ENCODE measurements around the gene VWA5B2. TPM values are rescaled to one million over a fixed set of nuclear protein-coding genes. Genes with fewer than 3 reads are reported as not detected.

VWA5B2 gene
- total RNA-seq, 1 experiment from 2014 or later, result 10.6 TPM

DNA sequence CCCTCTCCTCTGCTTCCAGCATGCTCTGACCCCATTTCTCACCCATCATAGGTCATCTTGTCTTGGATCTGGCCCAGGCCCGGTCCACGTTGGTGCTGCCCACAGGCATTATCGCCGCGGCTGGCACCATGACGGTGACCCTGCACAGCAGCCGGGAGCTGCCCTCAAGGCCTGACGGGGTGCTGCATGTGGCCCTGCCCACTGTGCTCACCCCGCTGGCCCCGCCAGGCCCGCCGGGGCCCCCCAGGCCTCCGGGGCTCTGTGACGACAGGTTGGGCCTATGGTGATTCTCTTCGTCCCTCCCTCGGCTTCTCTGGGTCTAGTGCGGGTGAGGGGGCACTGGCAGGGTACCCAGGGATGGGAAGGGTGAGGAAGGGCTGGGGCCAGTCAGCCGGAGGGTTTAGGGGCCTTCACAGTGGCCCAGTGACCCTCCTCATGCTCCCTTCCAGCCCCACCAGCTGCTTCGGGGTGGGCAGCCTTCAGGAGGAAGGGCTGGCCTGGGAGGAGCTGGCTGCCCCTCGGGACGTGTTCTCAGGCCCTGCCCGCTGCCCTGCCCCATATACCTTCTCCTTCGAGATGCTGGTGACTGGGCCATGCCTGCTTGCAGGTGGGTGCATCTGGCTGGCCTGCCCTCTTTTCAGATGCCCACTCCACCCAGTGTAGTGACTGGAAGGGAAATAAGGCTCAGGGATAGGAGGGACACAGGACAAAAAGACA, 3.9 kb downstream of the VWA5B2 start:
- TF ChIP-seq, protein P1, sequence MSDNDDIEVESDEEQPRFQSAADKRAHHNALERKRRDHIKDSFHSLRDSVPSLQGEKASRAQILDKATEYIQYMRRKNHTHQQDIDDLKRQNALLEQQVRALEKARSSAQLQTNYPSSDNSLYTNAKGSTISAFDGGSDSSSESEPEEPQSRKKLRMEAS (IDR thresholded peaks at IDR 0.05), result no peak
- TF ChIP-seq EZH2 (IDR thresholded peaks at IDR 0.05) (no peak), ZNF274 (IDR thresholded peaks at IDR 0.05; ENCODE audit: low read depth, low read length) (no peak), CEBPB (IDR thresholded peaks at IDR 0.05; ENCODE audit: low read depth) (no peak), JUND (IDR thresholded peaks at IDR 0.05) (no peak)
- TF ChIP-seq, protein P2, sequence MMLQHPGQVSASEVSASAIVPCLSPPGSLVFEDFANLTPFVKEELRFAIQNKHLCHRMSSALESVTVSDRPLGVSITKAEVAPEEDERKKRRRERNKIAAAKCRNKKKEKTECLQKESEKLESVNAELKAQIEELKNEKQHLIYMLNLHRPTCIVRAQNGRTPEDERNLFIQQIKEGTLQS (IDR thresholded peaks at IDR 0.05), result no peak
- Histone ChIP-seq H2AFZ (ENCODE audit: low read depth, low read length, poor library complexity, severe bottlenecking) (no peak overlapping the region), H4K20me1 (ENCODE audit: insufficient read depth) (no peaks in the 10 kb centered on the region), H3K4me3 (replicated peaks in 1 of 2; ENCODE audit: low read depth in 1 of 2, low read length in 2 of 2) (no peak overlapping the region), H3K9me3 (ENCODE audit: control insufficient read depth in 1 of 2, insufficient read depth in 1 of 2, low read depth in 1 of 2, low read length in 2 of 2) (no peaks in the 10 kb centered on the region), H3K27me3 (ENCODE audit: insufficient read depth, low read length) (no peaks in the 10 kb centered on the region), H3K27ac (ENCODE audit: low read depth, low read length) (0 out of 2 replicates have a peak overlapping the region, but pooled peaks have one; percentile 23), H3K4me1 (ENCODE audit: control insufficient read depth in 1 of 2, insufficient read depth in 2 of 2, low read length in 2 of 2) (peaks cover 12 to 34% of the 10 kb centered on the region in 2 experiments), H3K9me2 (ENCODE audit: insufficient read depth) (no peaks in the 10 kb centered on the region), H3K79me2 (ENCODE audit: insufficient read depth, low read length) (no peaks in the 10 kb centered on the region), H3K36me3 (ENCODE audit: control insufficient read depth in 1 of 2, insufficient read depth in 2 of 2, low read length in 2 of 2) (no peaks in the 10 kb centered on the region), H3K9ac (ENCODE audit: low read length) (no peak overlapping the region), H3K4me2 (ENCODE audit: low read length) (0 out of 2 replicates have a peak overlapping the region, but pooled peaks have one; percentile 70)
- ChIA-PET POLR2A (no interaction called here), CTCF (interaction anchor here (0.6 kb wide), 1 partner anchor 782 kb away, joined by 4 read pairs; no protein-coding TSS in a partner anchor), RAD21 (ENCODE audit: low non-redundant PET in 1 of 2, low total read pairs in 2 of 2, uncharacterized antibody in 2 of 2, unreplicated experiment in 2 of 2) (interaction anchor here in 1 of 2 experiments (0.9 kb wide), 1 partner anchor 59 kb away, joined by 3 read pairs; no protein-coding TSS in a partner anchor)
- intact Hi-C loops (cut with micrococcal nuclease), result no loop called here
- DNase-seq (ENCODE audit: low read depth, low spot score) (no peak), ATAC-seq (no peak)
- BruUV-seq (replicated peaks), result no TSS peak

DNA sequence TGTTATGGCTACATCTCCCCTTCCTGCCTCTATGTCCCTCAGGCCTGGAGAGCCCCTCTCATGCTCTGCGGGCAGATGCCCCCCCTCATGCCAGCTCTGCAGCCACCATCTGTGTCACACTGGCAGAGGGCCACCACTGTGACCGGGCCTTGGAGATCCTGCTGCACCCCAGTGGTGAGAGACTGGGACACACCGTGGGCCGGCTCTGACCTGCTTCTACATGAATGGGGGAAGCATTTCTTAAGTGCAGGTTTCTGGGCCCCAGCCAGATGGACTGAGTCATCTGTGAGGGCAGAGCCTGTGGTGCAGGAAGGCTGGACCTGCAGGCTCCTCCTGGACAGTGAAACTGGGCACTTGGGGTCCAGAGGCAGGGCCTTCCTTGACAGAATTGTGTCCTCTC, 4.8 kb downstream of the VWA5B2 start:
- ChIA-PET RAD21 (ENCODE audit: low non-redundant PET in 1 of 2, low total read pairs in 2 of 2, uncharacterized antibody in 2 of 2, unreplicated experiment in 2 of 2) (interaction anchor here in 1 of 2 experiments (0.9 kb wide), 1 partner anchor 60 kb away, joined by 3 read pairs; no protein-coding TSS in a partner anchor), CTCF (no interaction called here), POLR2A (no interaction called here)
- peak overlapping the region; percentile 28; the same call in 1 of the 2 replicates for H3K9ac ChIP-seq (ENCODE audit: low read length)
- peak; percentile 76 for ATAC-seq
- H2AFZ ChIP-seq (ENCODE audit: low read depth, low read length, poor library complexity, severe bottlenecking), result no peak overlapping the region
- H3K27me3 ChIP-seq (ENCODE audit: insufficient read depth, low read length), result no peaks in the 10 kb centered on the region
- H3K9me2 ChIP-seq (ENCODE audit: insufficient read depth), result no peaks in the 10 kb centered on the region
- BruUV-seq (replicated peaks), result no TSS peak
- H3K79me2 ChIP-seq (ENCODE audit: insufficient read depth, low read length), result no peaks in the 10 kb centered on the region
- H3K36me3 ChIP-seq (ENCODE audit: control insufficient read depth in 1 of 2, insufficient read depth in 2 of 2, low read length in 2 of 2), result no peaks in the 10 kb centered on the region
- H3K4me1 ChIP-seq (ENCODE audit: control insufficient read depth in 1 of 2, insufficient read depth in 2 of 2, low read length in 2 of 2), result peaks cover 12 to 26% of the 10 kb centered on the region in 2 experiments
- H3K4me3 ChIP-seq (replicated peaks in 1 of 2; ENCODE audit: low read depth in 1 of 2, low read length in 2 of 2), result no peak overlapping the region
- DNase-seq (ENCODE audit: low read depth, low spot score), result peak; percentile 85
- H3K27ac ChIP-seq (ENCODE audit: low read depth, low read length), result peak overlapping the region; percentile 23; the same call in 1 of the 2 replicates
- no peaks in the 10 kb centered on the region for H3K9me3 ChIP-seq (ENCODE audit: control insufficient read depth in 1 of 2, insufficient read depth in 1 of 2, low read depth in 1 of 2, low read length in 2 of 2)
- H4K20me1 ChIP-seq (ENCODE audit: insufficient read depth), result no peaks in the 10 kb centered on the region
- peak overlapping the region; percentile 70 for H3K4me2 ChIP-seq (ENCODE audit: low read length)
- intact Hi-C loops (cut with micrococcal nuclease), result no loop called here
- TF ChIP-seq ZNF274 (IDR thresholded peaks at IDR 0.05; ENCODE audit: low read depth, low read length) (no peak), POLR2AphosphoS5 (IDR thresholded peaks at IDR 0.05; ENCODE audit: low read depth, low read length) (peak; percentile 73), JUND (IDR thresholded peaks at IDR 0.05) (peak; percentile 76), TCF7L2 (IDR thresholded peaks at IDR 0.05; ENCODE audit: borderline replicate concordance, extremely low read depth, insufficient read depth, insufficient read length) (no peak), SRF (IDR thresholded peaks at IDR 0.05; ENCODE audit: low read depth) (no peak), SP1 (IDR thresholded peaks at IDR 0.05; ENCODE audit: low read depth) (no peak; the same call in 1 of the 2 replicates), POLR2A (IDR thresholded peaks at IDR 0.05; ENCODE audit: borderline replicate concordance, extremely low read depth, insufficient read depth, insufficient read length) (no peak), FOSL1 (IDR thresholded peaks at IDR 0.05; ENCODE audit: low read depth) (peak; percentile 64; the same call in 1 of the 2 replicates)
- TF ChIP-seq, protein P3, sequence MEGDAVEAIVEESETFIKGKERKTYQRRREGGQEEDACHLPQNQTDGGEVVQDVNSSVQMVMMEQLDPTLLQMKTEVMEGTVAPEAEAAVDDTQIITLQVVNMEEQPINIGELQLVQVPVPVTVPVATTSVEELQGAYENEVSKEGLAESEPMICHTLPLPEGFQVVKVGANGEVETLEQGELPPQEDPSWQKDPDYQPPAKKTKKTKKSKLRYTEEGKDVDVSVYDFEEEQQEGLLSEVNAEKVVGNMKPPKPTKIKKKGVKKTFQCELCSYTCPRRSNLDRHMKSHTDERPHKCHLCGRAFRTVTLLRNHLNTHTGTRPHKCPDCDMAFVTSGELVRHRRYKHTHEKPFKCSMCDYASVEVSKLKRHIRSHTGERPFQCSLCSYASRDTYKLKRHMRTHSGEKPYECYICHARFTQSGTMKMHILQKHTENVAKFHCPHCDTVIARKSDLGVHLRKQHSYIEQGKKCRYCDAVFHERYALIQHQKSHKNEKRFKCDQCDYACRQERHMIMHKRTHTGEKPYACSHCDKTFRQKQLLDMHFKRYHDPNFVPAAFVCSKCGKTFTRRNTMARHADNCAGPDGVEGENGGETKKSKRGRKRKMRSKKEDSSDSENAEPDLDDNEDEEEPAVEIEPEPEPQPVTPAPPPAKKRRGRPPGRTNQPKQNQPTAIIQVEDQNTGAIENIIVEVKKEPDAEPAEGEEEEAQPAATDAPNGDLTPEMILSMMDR (IDR thresholded peaks at IDR 0.05 in 2 of 3, conservative IDR thresholded peaks at IDR 0.05 in 1 of 3; ENCODE audit: borderline replicate concordance in 1 of 3, insufficient read depth in 1 of 3, low read depth in 2 of 3, low read length in 2 of 3), result peak; percentile 35 to 47 (median 43); a peak in 5 of 6 replicates
- TF ChIP-seq, protein P4, sequence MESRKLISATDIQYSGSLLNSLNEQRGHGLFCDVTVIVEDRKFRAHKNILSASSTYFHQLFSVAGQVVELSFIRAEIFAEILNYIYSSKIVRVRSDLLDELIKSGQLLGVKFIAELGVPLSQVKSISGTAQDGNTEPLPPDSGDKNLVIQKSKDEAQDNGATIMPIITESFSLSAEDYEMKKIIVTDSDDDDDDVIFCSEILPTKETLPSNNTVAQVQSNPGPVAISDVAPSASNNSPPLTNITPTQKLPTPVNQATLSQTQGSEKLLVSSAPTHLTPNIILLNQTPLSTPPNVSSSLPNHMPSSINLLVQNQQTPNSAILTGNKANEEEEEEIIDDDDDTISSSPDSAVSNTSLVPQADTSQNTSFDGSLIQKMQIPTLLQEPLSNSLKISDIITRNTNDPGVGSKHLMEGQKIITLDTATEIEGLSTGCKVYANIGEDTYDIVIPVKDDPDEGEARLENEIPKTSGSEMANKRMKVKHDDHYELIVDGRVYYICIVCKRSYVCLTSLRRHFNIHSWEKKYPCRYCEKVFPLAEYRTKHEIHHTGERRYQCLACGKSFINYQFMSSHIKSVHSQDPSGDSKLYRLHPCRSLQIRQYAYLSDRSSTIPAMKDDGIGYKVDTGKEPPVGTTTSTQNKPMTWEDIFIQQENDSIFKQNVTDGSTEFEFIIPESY (IDR thresholded peaks at IDR 0.05; ENCODE audit: extremely low read depth, insufficient replicate concordance, low read length), result peak; percentile 60
